HepG2 (cell line): Measurements from ENCODE around the gene RIOK3. TPM values are rescaled to one million over a fixed set of nuclear protein-coding genes. Genes with fewer than 3 reads are reported as not detected.
A peak's percentile ranks its signal among the peaks of the same experiment; 100 is the strongest.

Source experiments
- ATF1 ChIP-seq: IDR thresholded peaks from 2 replicates; pipeline ENCODE4 v1.6.1; 2016; ENCODE audit warnings: mild to moderate bottlenecking, control low read depth
- HHEX ChIP-seq: IDR thresholded peaks from 2 replicates; pipeline ENCODE4 v1.6.1; 2016; ENCODE audit warnings: control low read depth
- HOXA3 ChIP-seq: sonication (generic); formaldehyde crosslinking; IDR thresholded peaks from 2 replicates; pipeline ENCODE4 v1.5.0; 2020; ENCODE audit warnings: missing genetic modification reagents
- MBD4 ChIP-seq: IDR thresholded peaks from 2 replicates; pipeline ENCODE4 v1.6.1; 2012; ENCODE audit warnings: low read length, inconsistent platforms, borderline replicate concordance
- MTERF4 ChIP-seq: sonication (generic); formaldehyde crosslinking; IDR thresholded peaks from 2 replicates; pipeline ENCODE4 v1.8.0; 2023; ENCODE audit warnings: mild to moderate bottlenecking, missing genetic modification reagents
- NCOR1 ChIP-seq: fragments of 200-600 bp; sonication (generic); IDR thresholded peaks from 2 replicates; pipeline ENCODE4 v1.7.0; 2017; ENCODE audit warnings: antibody characterized with exemption, low read length, borderline replicate concordance
- SNAPC4 ChIP-seq: sonication (generic); formaldehyde crosslinking; IDR thresholded peaks from 2 replicates; pipeline ENCODE4 v1.4.0; 2020; ENCODE audit warnings: mild to moderate bottlenecking, missing genetic modification reagents
- ZKSCAN8 ChIP-seq: IDR thresholded peaks from 2 replicates; pipeline ENCODE4 v1.6.1; 2016; ENCODE audit warnings: borderline replicate concordance, missing genetic modification reagents, missing compliant biosample characterization
- ZNF552 ChIP-seq: sonication (generic); formaldehyde crosslinking; IDR thresholded peaks from 2 replicates; pipeline ENCODE4 v1.9.0; 2022; ENCODE audit warnings: missing genetic modification reagents, mild to moderate bottlenecking, borderline replicate concordance
- ZNF614 ChIP-seq: IDR thresholded peaks from 2 replicates; pipeline ENCODE4 v1.6.1; 2018; ENCODE audit warnings: missing biosample characterization, missing genetic modification reagents, inconsistent platforms, borderline replicate concordance
- polyA plus RNA-seq, 8 experiments: library from polyadenylated mRNA; depleted of rRNA in 3 of 8; stranded (reverse) in 7 of 8; unstranded in 1 of 8; fragments of >200 nt; fragmentation: Illumina TruSeq in 4 of 8; extraction: Trizol in 4 of 8; gene quantifications; 2 replicates each; pipeline versions ENCODE4 v1.2.1 to v1.2.3, GENCODE V29; 2011 to 2016; ENCODE audit warnings: low read depth in 4 of 8, missing spikeins in 1 of 8, mixed read lengths in 1 of 8; ENCODE audit not compliant: insufficient read depth in 1 of 8
- total RNA-seq, 5 experiments: library from RNA; depleted of rRNA; stranded (reverse); fragments of >200 nt; fragmentation: Illumina TruSeq; extraction: Trizol; gene quantifications; 2 replicates each; pipeline ENCODE4 v1.2.3, GENCODE V29; 2016; ENCODE audit warnings: low read depth in 1 of 5
- TF ChIP-seq, protein P1 (sequence below): sonication (generic); formaldehyde crosslinking; IDR thresholded peaks from 2 replicates; pipeline ENCODE4 v1.4.0; 2020; ENCODE audit warnings: missing genetic modification reagents
- TF ChIP-seq, protein P2 (sequence below): sonication (generic); formaldehyde crosslinking; IDR thresholded peaks from 2 replicates; pipeline ENCODE4 v1.8.1; 2023; ENCODE audit warnings: missing genetic modification reagents, mild to moderate bottlenecking, borderline replicate concordance
- TF ChIP-seq, protein P3 (sequence below): fragments of 450-650 bp; IDR thresholded peaks from 2 replicates; pipeline ENCODE4 v1.6.1; 2016
- TF ChIP-seq, protein P4 (sequence below): sonication (generic); formaldehyde crosslinking; IDR thresholded peaks from 2 replicates; pipeline ENCODE4 v1.5.0; 2020; ENCODE audit warnings: mild to moderate bottlenecking, missing genetic modification reagents

The RIOK3 gene
- total and polyA plus RNA-seq, 2 of the 13 experiments (the other 11 are each of a cell fraction or from before 2014, with no cell fraction given), result 26.7 to 36.0 TPM

- TF ChIP-seq ATF1 (CRISPR knock-in tag) (0 out of 2 replicates have a peak, but pooled peaks have one; percentile 30), HHEX (CRISPR knock-in tag) (no peak), NCOR1 (peak; percentile 56; the same call in 1 of the 2 replicates), MBD4 (no peak), HOXA3 (CRISPR knock-in tag) (0 out of 2 replicates have a peak, but pooled peaks have one; percentile 17), MTERF4 (no peak), ZNF614 (CRISPR knock-in tag) (no peak), SNAPC4 (no peak), ZNF552 (CRISPR knock-in tag) (no peak), ZKSCAN8 (CRISPR knock-in tag) (no peak)
- TF ChIP-seq, protein P1, sequence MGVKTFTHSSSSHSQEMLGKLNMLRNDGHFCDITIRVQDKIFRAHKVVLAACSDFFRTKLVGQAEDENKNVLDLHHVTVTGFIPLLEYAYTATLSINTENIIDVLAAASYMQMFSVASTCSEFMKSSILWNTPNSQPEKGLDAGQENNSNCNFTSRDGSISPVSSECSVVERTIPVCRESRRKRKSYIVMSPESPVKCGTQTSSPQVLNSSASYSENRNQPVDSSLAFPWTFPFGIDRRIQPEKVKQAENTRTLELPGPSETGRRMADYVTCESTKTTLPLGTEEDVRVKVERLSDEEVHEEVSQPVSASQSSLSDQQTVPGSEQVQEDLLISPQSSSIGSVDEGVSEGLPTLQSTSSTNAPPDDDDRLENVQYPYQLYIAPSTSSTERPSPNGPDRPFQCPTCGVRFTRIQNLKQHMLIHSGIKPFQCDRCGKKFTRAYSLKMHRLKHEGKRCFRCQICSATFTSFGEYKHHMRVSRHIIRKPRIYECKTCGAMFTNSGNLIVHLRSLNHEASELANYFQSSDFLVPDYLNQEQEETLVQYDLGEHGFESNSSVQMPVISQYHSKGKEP (CRISPR knock-in tag), result no peak
- TF ChIP-seq, protein P2, sequence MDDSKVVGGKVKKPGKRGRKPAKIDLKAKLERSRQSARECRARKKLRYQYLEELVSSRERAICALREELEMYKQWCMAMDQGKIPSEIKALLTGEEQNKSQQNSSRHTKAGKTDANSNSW (CRISPR knock-in tag), result no peak
- TF ChIP-seq, protein P3, sequence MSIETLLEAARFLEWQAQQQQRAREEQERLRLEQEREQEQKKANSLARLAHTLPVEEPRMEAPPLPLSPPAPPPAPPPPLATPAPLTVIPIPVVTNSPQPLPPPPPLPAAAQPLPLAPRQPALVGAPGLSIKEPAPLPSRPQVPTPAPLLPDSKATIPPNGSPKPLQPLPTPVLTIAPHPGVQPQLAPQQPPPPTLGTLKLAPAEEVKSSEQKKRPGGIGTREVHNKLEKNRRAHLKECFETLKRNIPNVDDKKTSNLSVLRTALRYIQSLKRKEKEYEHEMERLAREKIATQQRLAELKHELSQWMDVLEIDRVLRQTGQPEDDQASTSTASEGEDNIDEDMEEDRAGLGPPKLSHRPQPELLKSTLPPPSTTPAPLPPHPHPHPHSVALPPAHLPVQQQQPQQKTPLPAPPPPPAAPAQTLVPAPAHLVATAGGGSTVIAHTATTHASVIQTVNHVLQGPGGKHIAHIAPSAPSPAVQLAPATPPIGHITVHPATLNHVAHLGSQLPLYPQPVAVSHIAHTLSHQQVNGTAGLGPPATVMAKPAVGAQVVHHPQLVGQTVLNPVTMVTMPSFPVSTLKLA, result no peak
- TF ChIP-seq, protein P4, sequence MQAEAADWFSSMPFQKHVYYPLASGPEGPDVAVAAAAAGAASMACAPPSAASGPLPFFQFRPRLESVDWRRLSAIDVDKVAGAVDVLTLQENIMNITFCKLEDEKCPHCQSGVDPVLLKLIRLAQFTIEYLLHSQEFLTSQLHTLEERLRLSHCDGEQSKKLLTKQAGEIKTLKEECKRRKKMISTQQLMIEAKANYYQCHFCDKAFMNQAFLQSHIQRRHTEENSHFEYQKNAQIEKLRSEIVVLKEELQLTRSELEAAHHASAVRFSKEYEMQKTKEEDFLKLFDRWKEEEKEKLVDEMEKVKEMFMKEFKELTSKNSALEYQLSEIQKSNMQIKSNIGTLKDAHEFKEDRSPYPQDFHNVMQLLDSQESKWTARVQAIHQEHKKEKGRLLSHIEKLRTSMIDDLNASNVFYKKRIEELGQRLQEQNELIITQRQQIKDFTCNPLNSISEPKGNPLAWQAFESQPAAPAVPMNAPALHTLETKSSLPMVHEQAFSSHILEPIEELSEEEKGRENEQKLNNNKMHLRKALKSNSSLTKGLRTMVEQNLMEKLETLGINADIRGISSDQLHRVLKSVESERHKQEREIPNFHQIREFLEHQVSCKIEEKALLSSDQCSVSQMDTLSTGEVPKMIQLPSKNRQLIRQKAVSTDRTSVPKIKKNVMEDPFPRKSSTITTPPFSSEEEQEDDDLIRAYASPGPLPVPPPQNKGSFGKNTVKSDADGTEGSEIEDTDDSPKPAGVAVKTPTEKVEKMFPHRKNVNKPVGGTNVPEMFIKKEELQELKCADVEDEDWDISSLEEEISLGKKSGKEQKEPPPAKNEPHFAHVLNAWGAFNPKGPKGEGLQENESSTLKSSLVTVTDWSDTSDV (CRISPR knock-in tag), result no peak
Measured at GRCh38 chr18:23460285-23461273, 7.5 kb downstream of the RIOK3 start (continued).
